ENCODE measurements around the gene NEU4. TPM values are rescaled to one million over a fixed set of nuclear protein-coding genes. Genes with fewer than 3 reads are reported as not detected.

The NEU4 gene
- total RNA-seq, 1 donor from 2014 or later = not detected

DNA sequence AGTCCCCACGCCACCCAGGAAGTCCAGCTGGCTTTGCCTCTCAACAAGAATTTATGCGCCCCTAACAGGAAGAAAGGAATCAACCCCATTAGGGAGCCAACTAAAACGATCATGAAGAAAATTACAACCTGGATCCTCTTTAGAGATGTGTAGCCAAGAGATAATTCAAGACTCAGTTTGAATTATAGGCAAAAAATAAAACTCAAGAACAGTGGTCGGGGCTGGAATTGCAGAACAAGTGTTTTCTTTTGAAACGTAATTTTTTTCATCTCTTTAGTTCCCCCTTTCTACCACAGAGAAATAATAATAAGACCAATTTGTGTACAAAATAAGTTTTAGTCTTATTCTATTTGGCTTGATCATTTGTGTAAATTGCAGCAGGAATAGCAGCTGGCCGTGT is 27.3 kb downstream of the NEU4 start:
- no peak overlapping the region for H3K4me3 Mint-ChIP-seq (ENCODE audit: unreplicated experiment)
- H3K36me3 Mint-ChIP-seq (ENCODE audit: unreplicated experiment) = no peaks in the 10 kb centered on the region
- DNase-seq (ENCODE audit: extremely low spot score, unreplicated experiment) = no peak
- TF ChIP-seq, protein P1, sequence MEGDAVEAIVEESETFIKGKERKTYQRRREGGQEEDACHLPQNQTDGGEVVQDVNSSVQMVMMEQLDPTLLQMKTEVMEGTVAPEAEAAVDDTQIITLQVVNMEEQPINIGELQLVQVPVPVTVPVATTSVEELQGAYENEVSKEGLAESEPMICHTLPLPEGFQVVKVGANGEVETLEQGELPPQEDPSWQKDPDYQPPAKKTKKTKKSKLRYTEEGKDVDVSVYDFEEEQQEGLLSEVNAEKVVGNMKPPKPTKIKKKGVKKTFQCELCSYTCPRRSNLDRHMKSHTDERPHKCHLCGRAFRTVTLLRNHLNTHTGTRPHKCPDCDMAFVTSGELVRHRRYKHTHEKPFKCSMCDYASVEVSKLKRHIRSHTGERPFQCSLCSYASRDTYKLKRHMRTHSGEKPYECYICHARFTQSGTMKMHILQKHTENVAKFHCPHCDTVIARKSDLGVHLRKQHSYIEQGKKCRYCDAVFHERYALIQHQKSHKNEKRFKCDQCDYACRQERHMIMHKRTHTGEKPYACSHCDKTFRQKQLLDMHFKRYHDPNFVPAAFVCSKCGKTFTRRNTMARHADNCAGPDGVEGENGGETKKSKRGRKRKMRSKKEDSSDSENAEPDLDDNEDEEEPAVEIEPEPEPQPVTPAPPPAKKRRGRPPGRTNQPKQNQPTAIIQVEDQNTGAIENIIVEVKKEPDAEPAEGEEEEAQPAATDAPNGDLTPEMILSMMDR (IDR thresholded peaks at IDR 0.05) = no peak
- peaks cover 7% of the 10 kb centered on the region for H3K4me1 Mint-ChIP-seq (ENCODE audit: unreplicated experiment)
- H3K9me3 Mint-ChIP-seq (ENCODE audit: unreplicated experiment) = no peaks in the 10 kb centered on the region
- H3K27ac Mint-ChIP-seq (ENCODE audit: unreplicated experiment) = no peak overlapping the region
- H3K27me3 Mint-ChIP-seq (ENCODE audit: unreplicated experiment) = peaks cover 52% of the 10 kb centered on the region

DNA sequence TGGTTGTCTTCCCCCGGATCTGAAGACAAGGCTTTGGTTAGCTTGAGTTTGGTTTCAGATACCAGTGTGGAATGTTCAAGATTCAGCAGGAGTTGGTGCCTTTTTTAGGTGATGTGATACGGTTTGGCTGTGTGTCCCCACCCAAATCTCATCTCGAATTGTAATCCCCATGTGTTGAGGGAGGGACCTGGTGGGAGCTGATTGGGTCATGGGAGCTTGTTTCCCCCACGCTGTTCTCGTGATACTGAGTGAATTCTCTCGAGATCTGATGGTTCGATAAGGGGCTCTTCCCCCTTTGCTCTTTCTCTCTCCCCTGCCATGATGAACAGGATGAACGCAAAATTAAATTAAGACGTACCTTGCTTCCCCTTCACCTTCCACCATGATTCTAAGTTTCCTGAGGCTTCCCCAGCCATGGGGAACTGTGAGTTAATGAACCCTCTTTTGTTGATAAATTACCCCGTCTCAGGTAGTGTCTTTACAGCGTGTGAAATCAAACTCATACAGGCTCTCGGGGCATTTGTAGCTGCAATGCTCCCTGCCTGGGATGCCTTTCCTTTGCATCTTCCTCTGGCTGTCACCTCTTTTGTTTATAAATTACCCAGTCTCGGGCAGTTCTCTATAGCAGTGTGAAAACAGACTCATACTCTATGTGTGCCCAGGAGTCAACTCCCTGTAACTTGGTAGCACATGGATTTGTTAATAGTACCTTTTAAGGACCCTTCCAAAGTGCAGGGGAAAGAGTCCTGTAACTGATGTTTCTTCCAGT is 28.4 kb downstream of the NEU4 start:
- no peak for DNase-seq (ENCODE audit: extremely low spot score, unreplicated experiment)
- H3K27me3 Mint-ChIP-seq (ENCODE audit: unreplicated experiment) = peaks cover 44% of the 10 kb centered on the region
- H3K4me3 Mint-ChIP-seq (ENCODE audit: unreplicated experiment) = no peak overlapping the region
- no peaks in the 10 kb centered on the region for H3K9me3 Mint-ChIP-seq (ENCODE audit: unreplicated experiment)
- H3K27ac Mint-ChIP-seq (ENCODE audit: unreplicated experiment) = no peak overlapping the region
- H3K4me1 Mint-ChIP-seq (ENCODE audit: unreplicated experiment) = peaks cover 7% of the 10 kb centered on the region
- no peaks in the 10 kb centered on the region for H3K36me3 Mint-ChIP-seq (ENCODE audit: unreplicated experiment)
- TF ChIP-seq, protein P1 (IDR thresholded peaks at IDR 0.05) = no peak

DNA sequence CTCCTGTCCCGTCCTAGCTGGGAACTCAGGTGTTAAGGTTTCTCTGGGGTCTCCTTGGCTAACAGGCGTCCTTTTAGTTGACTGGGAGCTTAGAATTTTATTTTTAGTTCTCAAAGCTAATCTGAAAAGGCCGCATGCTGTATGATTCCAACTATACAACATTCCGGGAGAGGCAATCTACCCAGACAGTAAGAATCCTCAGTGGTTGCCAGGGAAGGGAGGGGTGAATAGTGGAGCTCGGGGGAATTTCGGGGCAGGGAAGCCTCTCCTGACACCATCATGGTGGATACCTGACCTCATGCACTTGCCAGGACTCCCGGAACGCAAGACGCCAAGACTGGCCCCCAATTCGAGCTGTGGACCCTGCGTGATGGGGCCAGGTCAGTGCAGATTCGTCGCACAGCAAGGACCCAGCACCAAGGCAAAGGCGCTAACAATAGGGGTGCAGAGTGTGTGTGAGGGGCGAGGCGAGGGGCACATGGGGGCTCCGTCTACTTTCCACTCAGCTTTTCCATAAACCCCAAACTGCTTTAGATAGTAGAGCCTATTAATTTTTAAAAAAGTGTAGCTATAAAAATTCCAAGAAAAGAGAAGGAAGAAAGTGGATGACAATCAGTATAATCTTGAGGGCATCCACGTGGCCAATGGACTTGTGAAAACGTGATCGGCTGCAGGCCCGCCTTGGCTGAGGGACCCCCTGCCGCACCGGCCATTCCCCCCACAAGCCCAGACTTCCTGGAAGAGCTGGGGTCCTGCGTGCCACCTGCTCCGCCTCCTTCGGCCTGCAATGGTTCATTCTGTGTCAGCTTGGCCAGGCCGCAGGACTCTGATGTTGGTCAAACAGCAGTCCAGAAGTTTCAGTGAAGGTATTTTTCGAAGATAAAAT is 32.4 kb downstream of the NEU4 start:
- peaks cover 15% of the 10 kb centered on the region for H3K4me1 Mint-ChIP-seq (ENCODE audit: unreplicated experiment)

DNA sequence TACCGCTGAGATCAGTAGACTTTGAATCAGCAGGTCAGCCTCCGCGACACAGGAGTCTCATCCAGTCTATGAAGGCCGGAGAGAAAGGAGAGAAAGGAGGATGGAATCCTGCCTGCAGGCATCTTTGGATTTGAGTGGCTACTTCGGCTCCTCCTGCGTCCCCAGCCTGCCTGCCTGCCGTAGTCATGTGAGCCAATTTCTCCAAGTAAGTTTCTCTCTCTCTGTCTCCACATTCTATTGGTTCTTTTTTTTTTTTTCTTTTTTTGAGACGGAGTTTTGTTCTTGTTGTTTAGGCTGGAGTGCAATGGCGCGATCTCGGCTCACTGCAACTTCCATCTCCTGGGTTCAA is 33.0 kb downstream of the NEU4 start:
- no peak for DNase-seq (ENCODE audit: extremely low spot score, unreplicated experiment)
- H3K4me3 Mint-ChIP-seq (ENCODE audit: unreplicated experiment) = no peak overlapping the region
- peaks cover 11% of the 10 kb centered on the region for H3K4me1 Mint-ChIP-seq (ENCODE audit: unreplicated experiment)
- H3K27ac Mint-ChIP-seq (ENCODE audit: unreplicated experiment) = no peak overlapping the region
- H3K27me3 Mint-ChIP-seq (ENCODE audit: unreplicated experiment) = peaks cover 44% of the 10 kb centered on the region
- TF ChIP-seq, protein P1 (IDR thresholded peaks at IDR 0.05) = no peak
- H3K9me3 Mint-ChIP-seq (ENCODE audit: unreplicated experiment) = no peaks in the 10 kb centered on the region
- no peaks in the 10 kb centered on the region for H3K36me3 Mint-ChIP-seq (ENCODE audit: unreplicated experiment)

More for the DNA sequence above, 32.4 kb downstream of the NEU4 start:
- no peaks in the 10 kb centered on the region for H3K36me3 Mint-ChIP-seq (ENCODE audit: unreplicated experiment)
- H3K9me3 Mint-ChIP-seq (ENCODE audit: unreplicated experiment) = no peaks in the 10 kb centered on the region
- TF ChIP-seq, protein P1 (IDR thresholded peaks at IDR 0.05) = no peak
- no peak for DNase-seq (ENCODE audit: extremely low spot score, unreplicated experiment)
- H3K4me3 Mint-ChIP-seq (ENCODE audit: unreplicated experiment) = no peak overlapping the region
- no peak overlapping the region for H3K27ac Mint-ChIP-seq (ENCODE audit: unreplicated experiment)
- peaks cover 46% of the 10 kb centered on the region for H3K27me3 Mint-ChIP-seq (ENCODE audit: unreplicated experiment)

DNA sequence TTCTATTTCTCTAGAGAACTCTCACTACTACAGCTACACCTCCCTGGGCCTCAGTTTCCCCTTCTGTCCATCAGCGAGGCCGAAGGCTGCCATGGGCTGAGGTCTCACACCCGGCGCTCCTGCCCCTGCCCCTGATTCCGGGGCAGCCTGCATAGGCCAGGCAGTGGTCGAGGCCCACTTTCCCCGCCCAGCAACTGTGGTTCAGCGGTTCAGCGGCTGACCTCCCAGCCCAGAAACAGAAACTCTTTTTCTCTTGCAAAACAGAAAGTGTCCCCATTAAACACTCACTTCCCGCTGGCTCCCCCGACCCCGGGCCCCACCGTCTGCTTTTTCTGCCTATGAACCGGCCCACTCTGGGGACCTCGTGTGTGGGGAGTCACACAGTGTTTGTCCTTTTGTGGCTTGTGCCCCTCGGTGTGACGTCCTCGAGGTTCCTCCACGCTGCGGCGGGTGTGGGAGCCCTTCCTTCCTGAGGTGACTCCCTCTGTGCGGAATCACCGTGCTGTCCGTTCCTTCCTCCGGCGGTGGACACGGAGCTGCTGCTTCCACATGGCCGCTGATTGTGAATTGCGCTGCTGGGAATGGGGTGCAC is 33.7 kb downstream of the NEU4 start:
- H3K36me3 Mint-ChIP-seq (ENCODE audit: unreplicated experiment) = no peaks in the 10 kb centered on the region
- DNase-seq (ENCODE audit: extremely low spot score, unreplicated experiment) = no peak
- H3K27me3 Mint-ChIP-seq (ENCODE audit: unreplicated experiment) = peaks cover 37% of the 10 kb centered on the region
- no peak overlapping the region for H3K27ac Mint-ChIP-seq (ENCODE audit: unreplicated experiment)
- H3K9me3 Mint-ChIP-seq (ENCODE audit: unreplicated experiment) = no peaks in the 10 kb centered on the region
- peaks cover 11% of the 10 kb centered on the region for H3K4me1 Mint-ChIP-seq (ENCODE audit: unreplicated experiment)
- no peak overlapping the region for H3K4me3 Mint-ChIP-seq (ENCODE audit: unreplicated experiment)
- TF ChIP-seq, protein P1 (IDR thresholded peaks at IDR 0.05) = no peak
